ENCODE data around the gene GPATCH8. TPM values are rescaled to one million over a fixed set of nuclear protein-coding genes. Genes with fewer than 3 reads are reported as not detected.
A peak's percentile ranks its signal among the peaks of the same experiment; 100 is the strongest.

Gene GPATCH8
- polyA plus RNA-seq, 3 donors, result 8.8 to 15.9 (median 14.9) TPM

DNA sequence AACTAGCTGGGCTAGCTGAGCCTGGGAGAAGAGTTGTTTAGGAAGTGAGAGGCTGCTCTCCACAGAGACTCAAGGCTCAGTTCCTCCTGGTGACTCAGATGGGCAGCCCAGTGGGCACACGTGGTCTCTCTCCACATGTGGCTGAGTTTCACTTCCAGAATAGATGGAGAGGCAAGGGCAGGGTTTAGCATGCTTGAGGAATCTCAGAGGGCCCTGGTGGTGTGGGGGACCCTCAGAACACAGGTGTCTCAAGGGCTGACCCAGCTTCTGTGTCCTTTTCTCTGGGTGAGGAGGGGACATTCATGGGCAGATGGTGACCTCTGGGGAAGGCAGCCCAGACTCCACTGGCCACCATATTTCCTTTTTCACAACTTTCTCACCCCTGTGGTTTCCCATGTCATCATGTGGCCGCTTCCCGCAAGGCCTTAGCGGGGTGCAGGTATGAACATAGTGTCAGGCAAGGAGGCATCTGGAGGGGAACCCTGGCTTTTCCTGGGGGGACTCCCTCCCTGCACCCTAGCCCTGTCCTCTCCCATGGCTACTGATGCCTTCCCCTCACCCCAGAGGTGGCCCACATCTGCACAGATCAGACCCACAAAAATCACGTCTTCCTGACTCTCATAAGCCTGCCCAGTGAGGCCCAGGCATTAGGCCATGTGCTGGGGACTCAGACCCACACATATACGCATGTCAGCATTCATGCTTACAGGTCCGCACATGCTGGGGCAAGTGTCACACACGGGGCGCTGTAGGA, 154.8 kb downstream of the GPATCH8 start:
- H3K4me3 Mint-ChIP-seq, result peak overlapping the region; percentile 51 to 77
- H3K27ac Mint-ChIP-seq, result peak overlapping the region; percentile 89 to 98 (median 93)
- Histone ChIP-seq H3K27me3 (ENCODE audit: control insufficient read depth in 2 of 2, insufficient read depth in 2 of 2, low read length in 2 of 2) (no peaks in the 10 kb centered on the region), H3K9ac (ENCODE audit: insufficient read depth, low read length, poor library complexity, severe bottlenecking) (peak overlapping the region; percentile 18), H3K4me1 (ENCODE audit: control insufficient read depth in 1 of 2, insufficient read depth in 2 of 2, low read length in 2 of 2) (peaks cover 62 to 86% of the 10 kb centered on the region in 2 donors), H3K4me3 (replicated peaks in 1 of 3; ENCODE audit: low read depth in 2 of 3, low read length in 3 of 3) (peak overlapping the region in 1 of 3 experiments; percentile 92), H3K36me3 (replicated peaks in 1 of 2; ENCODE audit: control insufficient read depth in 1 of 2, insufficient read depth in 2 of 2, low read length in 2 of 2) (peaks cover 45 to 48% of the 10 kb centered on the region in 2 donors), H3K27ac (ENCODE audit: low read depth in 1 of 2, low read length in 2 of 2) (peak overlapping the region; percentile 88 to 98), H2AFZ (ENCODE audit: insufficient read depth, low read depth, low read length, poor library complexity, severe bottlenecking) (no peak overlapping the region), H4K20me1 (ENCODE audit: insufficient read depth, low read length) (peaks cover 83% of the 10 kb centered on the region), H3K4me2 (replicated peaks; ENCODE audit: extremely low read depth, low read length, poor library complexity, severe bottlenecking) (peak overlapping the region; percentile 88), H3K9me3 (replicated peaks in 1 of 2; ENCODE audit: control insufficient read depth in 1 of 2, insufficient read depth in 1 of 2, low read length in 2 of 2) (no peaks in the 10 kb centered on the region), H3K79me2 (ENCODE audit: insufficient read depth, low read length) (peaks cover 67% of the 10 kb centered on the region)
- H3K27me3 Mint-ChIP-seq (ENCODE audit: low read depth in 3 of 3), result peaks cover 0 to 3% (median 2%) of the 10 kb centered on the region in 3 donors
- peak; percentile 91 to 97 (median 97) for DNase-seq
- TF ChIP-seq, protein P1, sequence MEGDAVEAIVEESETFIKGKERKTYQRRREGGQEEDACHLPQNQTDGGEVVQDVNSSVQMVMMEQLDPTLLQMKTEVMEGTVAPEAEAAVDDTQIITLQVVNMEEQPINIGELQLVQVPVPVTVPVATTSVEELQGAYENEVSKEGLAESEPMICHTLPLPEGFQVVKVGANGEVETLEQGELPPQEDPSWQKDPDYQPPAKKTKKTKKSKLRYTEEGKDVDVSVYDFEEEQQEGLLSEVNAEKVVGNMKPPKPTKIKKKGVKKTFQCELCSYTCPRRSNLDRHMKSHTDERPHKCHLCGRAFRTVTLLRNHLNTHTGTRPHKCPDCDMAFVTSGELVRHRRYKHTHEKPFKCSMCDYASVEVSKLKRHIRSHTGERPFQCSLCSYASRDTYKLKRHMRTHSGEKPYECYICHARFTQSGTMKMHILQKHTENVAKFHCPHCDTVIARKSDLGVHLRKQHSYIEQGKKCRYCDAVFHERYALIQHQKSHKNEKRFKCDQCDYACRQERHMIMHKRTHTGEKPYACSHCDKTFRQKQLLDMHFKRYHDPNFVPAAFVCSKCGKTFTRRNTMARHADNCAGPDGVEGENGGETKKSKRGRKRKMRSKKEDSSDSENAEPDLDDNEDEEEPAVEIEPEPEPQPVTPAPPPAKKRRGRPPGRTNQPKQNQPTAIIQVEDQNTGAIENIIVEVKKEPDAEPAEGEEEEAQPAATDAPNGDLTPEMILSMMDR (IDR thresholded peaks at IDR 0.05), result no peak
- H3K9me3 Mint-ChIP-seq, result peaks cover 0 to 7% (median 0%) of the 10 kb centered on the region in 7 donors
- intact Hi-C loops (cut with micrococcal nuclease), result loop anchor here in 1 of 2 donors (5.0 kb wide), 2 partner anchors 71 to 146 kb away; no protein-coding TSS in a partner anchor
- WGBS (ENCODE audit: insufficient coverage), result 59% methylated on average over 6 of the region's 9 CpGs
- H3K4me1 Mint-ChIP-seq, result peaks cover 73% of the 10 kb centered on the region
- H3K36me3 Mint-ChIP-seq, result peaks cover 53 to 57% of the 10 kb centered on the region in 2 donors

Small RNA genes lying within 50 kb of the gene (small RNA-seq; reads per million reads assigned to genes)
- not detected for gene RN7SL258P (ENCODE audit: insufficient read length, low read depth)

Other genes starting within 250 kb of the GPATCH8 start
- under 1 TPM in 1 of 3 donors, not detected in 2; 0.04 TPM for gene SLC4A1, start 235.3 kb downstream of the GPATCH8 start, polyA plus RNA-seq
- gene RUNDC3A, start 194.8 kb downstream of the GPATCH8 start, polyA plus RNA-seq, result under 1 TPM in 2 of 3 donors, not detected in 1; 0.22 to 0.35 TPM
- gene SLC25A39, start 178.6 kb downstream of the GPATCH8 start, polyA plus RNA-seq, result 10 to 100 TPM; 64.0 to 74.8 (median 64.5) TPM
- gene GRN, start 158.1 kb downstream of the GPATCH8 start, polyA plus RNA-seq, result 1,000 to 10,000 TPM; 1,303 to 1,960 (median 1,361) TPM
- gene FAM171A2, start 139.6 kb downstream of the GPATCH8 start, polyA plus RNA-seq, result not detected
- gene ITGA2B, start 113.8 kb downstream of the GPATCH8 start, polyA plus RNA-seq, result 1 to 10 TPM in 2 of 3 donors, under 1 TPM in 1; 0.21 to 1.2 (median 1.1) TPM
- 1 to 10 TPM; 3.1 to 7.2 (median 6.2) TPM for gene FZD2, start 54.1 kb upstream of the GPATCH8 start, polyA plus RNA-seq
- gene MEIOC, start 153.1 kb upstream of the GPATCH8 start, polyA plus RNA-seq, result under 1 TPM in 2 of 3 donors, not detected in 1; 0.09 to 0.15 TPM
- gene CCDC43, start 186.4 kb upstream of the GPATCH8 start, polyA plus RNA-seq, result 10 to 100 TPM in 2 of 3 donors, 1 to 10 TPM in 1; 6.9 to 19.7 (median 12.8) TPM
- 1 to 10 TPM in 1 of 3 donors, under 1 TPM in 2; 0.23 to 2.9 (median 0.34) TPM for gene DBF4B, start 205.3 kb upstream of the GPATCH8 start, polyA plus RNA-seq